OCI-LY1 (cell line): ENCODE data around the gene GPRIN3.

Experiments
- H2AFZ ChIP-seq: fragments of 200-600 bp; sonication (generic), shearing (Covaris generic); 2 replicates; pipeline ENCODE4 v1.6.0; 2014; ENCODE audit warnings: antibody characterized with exemption, mild to moderate bottlenecking, low read length
- H3F3A ChIP-seq: fragments of 200-600 bp; sonication (generic), shearing (Covaris generic); 2 replicates; pipeline ENCODE4 v1.6.0; 2014; ENCODE audit warnings: mild to moderate bottlenecking, antibody characterized with exemption, low read length, moderate library complexity; ENCODE audit not compliant: insufficient read depth
- H3K27ac ChIP-seq: fragments of 200-600 bp; sonication (generic); 2 replicates; pipeline ENCODE4 v1.5.1; 2014; ENCODE audit warnings: low read length, mixed run types, mild to moderate bottlenecking, low read depth; ENCODE audit not compliant: poor library complexity, severe bottlenecking
- H3K27me3 ChIP-seq: fragments of 200-600 bp; sonication (generic); 2 replicates; pipeline ENCODE4 v1.6.0; 2014; ENCODE audit warnings: antibody characterized with exemption, mild to moderate bottlenecking, low read length, moderate library complexity; ENCODE audit not compliant: insufficient read depth
- H3K36me3 ChIP-seq: fragments of 200-600 bp; sonication (generic); 2 replicates; pipeline ENCODE4 v1.6.1; 2014; ENCODE audit warnings: mild to moderate bottlenecking, antibody characterized with exemption, low read length, moderate library complexity, mixed read lengths; ENCODE audit not compliant: insufficient read depth
- H3K4me1 ChIP-seq: fragments of 200-600 bp; sonication (generic); 2 replicates; pipeline ENCODE4 v1.5.1; 2014; ENCODE audit warnings: mild to moderate bottlenecking, low read length, moderate library complexity; ENCODE audit not compliant: insufficient read depth, severe bottlenecking
- H3K4me2 ChIP-seq: fragments of 200-600 bp; sonication (generic), shearing (Covaris generic); 2 replicates; pipeline ENCODE4 v1.6.1; 2014; ENCODE audit warnings: low read length
- H3K4me3 ChIP-seq: fragments of 200-600 bp; sonication (generic); 2 replicates; pipeline ENCODE4 v1.5.1; 2014; ENCODE audit warnings: low read length, low read depth, mild to moderate bottlenecking, mixed read lengths; ENCODE audit not compliant: poor library complexity, severe bottlenecking
- H3K79me2 ChIP-seq: fragments of 200-600 bp; shearing (Covaris generic); 2 replicates; pipeline ENCODE4 v1.6.1; 2016; ENCODE audit warnings: mixed run types, low read length, mixed read lengths; ENCODE audit not compliant: insufficient read depth
- H3K9ac ChIP-seq: fragments of 200-600 bp; sonication (generic), shearing (Covaris generic); 2 replicates; pipeline ENCODE4 v1.6.1; 2014; ENCODE audit warnings: mild to moderate bottlenecking, low read length, mixed read lengths
- H3K9me2 ChIP-seq: fragments of 200-600 bp; sonication (generic), shearing (Covaris generic); 2 replicates; pipeline ENCODE4 v1.6.1; 2014; ENCODE audit warnings: low read depth, mild to moderate bottlenecking, low read length, mixed read lengths
- H3K9me3 ChIP-seq: fragments of 200-600 bp; shearing (Covaris generic); 2 replicates; pipeline ENCODE4 v1.6.1; 2014; ENCODE audit warnings: low read length, mixed read lengths
- H4K20me1 ChIP-seq: fragments of 200-600 bp; sonication (generic), shearing (Covaris generic); 2 replicates; pipeline ENCODE4 v1.6.0; 2016; ENCODE audit warnings: mild to moderate bottlenecking, low read length; ENCODE audit not compliant: insufficient read depth
- EZH2 ChIP-seq: fragments of 200-600 bp; sonication (generic), shearing (Covaris generic); IDR thresholded peaks from 2 replicates; pipeline ENCODE4 v1.8.0; 2017; ENCODE audit warnings: borderline replicate concordance, mixed run types, mild to moderate bottlenecking, antibody characterized with exemption, low read length, moderate library complexity, mixed read lengths
- TF ChIP-seq, protein P1 (sequence below): fragments of 200-600 bp; sonication (generic), shearing (Covaris generic); IDR thresholded peaks from 2 replicates; pipeline ENCODE4 v1.5.1; 2017; ENCODE audit warnings: mild to moderate bottlenecking, antibody characterized with exemption, low read length, moderate library complexity, mixed read lengths

The GPRIN3 gene

DNA sequence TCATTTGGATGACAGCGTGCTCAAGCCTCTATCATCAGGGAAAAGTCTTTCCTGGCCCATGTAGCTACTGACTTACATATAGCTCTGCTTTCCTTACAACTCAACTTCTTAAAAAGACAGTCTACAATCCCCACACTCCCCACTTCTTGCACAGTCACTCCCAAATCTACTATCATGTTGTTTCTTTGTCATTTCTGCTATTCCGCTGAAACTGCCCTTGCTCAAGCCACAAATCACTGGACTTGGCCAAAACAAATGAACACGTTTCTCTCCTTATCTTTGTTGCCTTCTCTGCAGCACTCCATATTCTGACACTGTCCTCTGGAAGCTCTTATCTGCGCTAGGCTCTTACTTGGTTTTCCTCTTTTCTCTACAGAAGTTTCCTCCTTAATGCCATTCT lies 28.2 kb downstream of the GPRIN3 start:
- no peak overlapping the region for H3K4me2 ChIP-seq
- TF ChIP-seq EZH2: no peak
- TF ChIP-seq, protein P1, sequence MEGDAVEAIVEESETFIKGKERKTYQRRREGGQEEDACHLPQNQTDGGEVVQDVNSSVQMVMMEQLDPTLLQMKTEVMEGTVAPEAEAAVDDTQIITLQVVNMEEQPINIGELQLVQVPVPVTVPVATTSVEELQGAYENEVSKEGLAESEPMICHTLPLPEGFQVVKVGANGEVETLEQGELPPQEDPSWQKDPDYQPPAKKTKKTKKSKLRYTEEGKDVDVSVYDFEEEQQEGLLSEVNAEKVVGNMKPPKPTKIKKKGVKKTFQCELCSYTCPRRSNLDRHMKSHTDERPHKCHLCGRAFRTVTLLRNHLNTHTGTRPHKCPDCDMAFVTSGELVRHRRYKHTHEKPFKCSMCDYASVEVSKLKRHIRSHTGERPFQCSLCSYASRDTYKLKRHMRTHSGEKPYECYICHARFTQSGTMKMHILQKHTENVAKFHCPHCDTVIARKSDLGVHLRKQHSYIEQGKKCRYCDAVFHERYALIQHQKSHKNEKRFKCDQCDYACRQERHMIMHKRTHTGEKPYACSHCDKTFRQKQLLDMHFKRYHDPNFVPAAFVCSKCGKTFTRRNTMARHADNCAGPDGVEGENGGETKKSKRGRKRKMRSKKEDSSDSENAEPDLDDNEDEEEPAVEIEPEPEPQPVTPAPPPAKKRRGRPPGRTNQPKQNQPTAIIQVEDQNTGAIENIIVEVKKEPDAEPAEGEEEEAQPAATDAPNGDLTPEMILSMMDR: no peak
- H2AFZ ChIP-seq: no peak overlapping the region
- no peak overlapping the region for H3K27ac ChIP-seq
- no peak overlapping the region for H3K9ac ChIP-seq
- H3K79me2 ChIP-seq: no peaks in the 10 kb centered on the region
- no peak overlapping the region for H3K4me3 ChIP-seq
- peaks cover 13% of the 10 kb centered on the region for H3K4me1 ChIP-seq
- no peaks in the 10 kb centered on the region for H3K27me3 ChIP-seq
- no peaks in the 10 kb centered on the region for H3K9me3 ChIP-seq
- no peaks in the 10 kb centered on the region for H3K9me2 ChIP-seq
- no peaks in the 10 kb centered on the region for H3F3A ChIP-seq
- H3K36me3 ChIP-seq: no peaks in the 10 kb centered on the region
- no peaks in the 10 kb centered on the region for H4K20me1 ChIP-seq

DNA sequence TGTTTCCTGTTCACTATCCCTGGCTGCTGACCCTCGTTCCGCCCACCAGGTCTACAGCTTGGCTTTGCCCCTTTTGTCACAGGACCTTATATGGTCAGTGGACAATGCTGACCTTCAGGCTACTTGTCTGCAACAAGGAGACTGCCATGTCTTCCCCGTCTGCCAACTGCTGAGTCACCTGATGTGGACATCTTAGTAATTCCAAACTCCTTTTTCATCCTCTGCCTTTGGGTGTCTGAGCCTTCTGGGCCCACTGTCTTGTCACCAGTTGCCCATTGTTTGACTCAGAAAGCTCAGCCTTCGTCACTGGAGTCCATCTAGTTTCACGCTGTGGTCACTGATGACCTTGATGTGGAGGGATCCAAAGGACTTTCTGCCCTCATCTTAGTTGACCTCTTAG lies 30.2 kb downstream of the GPRIN3 start:
- Histone ChIP-seq H2AFZ (no peak overlapping the region), H3K9me3 (no peaks in the 10 kb centered on the region), H3K27me3 (no peaks in the 10 kb centered on the region), H3K79me2 (no peaks in the 10 kb centered on the region), H3K4me3 (no peak overlapping the region), H3K4me2 (no peak overlapping the region), H3K9ac (no peak overlapping the region), H3K4me1 (peaks cover 4% of the 10 kb centered on the region), H3K36me3 (no peaks in the 10 kb centered on the region), H3K27ac (no peak overlapping the region), H4K20me1 (no peaks in the 10 kb centered on the region), H3F3A (no peaks in the 10 kb centered on the region), H3K9me2 (no peaks in the 10 kb centered on the region)
- TF ChIP-seq EZH2: no peak
- TF ChIP-seq, protein P1: no peak

DNA sequence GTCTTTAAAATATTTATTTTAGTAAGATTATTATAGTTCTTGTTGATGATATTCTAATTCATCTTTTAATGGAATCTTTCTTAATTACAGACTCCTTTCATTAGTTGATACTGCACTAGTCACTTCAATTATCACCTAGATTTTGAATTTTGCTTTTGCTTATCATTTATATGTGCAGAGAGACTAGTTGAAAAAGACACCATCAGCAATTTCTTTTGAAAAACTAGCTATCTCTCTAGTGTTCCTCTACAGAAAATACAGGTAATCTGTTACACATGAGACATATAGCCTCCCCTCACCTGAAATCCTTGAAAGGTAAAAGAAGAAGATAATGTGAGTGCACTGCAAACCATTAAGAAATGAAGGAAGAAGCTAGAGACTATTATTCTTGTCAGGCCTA lies 31.3 kb downstream of the GPRIN3 start:
- no peaks in the 10 kb centered on the region for H3K27me3 ChIP-seq
- no peaks in the 10 kb centered on the region for H3K36me3 ChIP-seq
- H3K9me2 ChIP-seq: no peaks in the 10 kb centered on the region
- no peaks in the 10 kb centered on the region for H3K79me2 ChIP-seq
- peaks cover 14% of the 10 kb centered on the region for H3K4me1 ChIP-seq
- TF ChIP-seq EZH2: no peak
- TF ChIP-seq, protein P1: no peak
- no peak overlapping the region for H2AFZ ChIP-seq
- H3K9ac ChIP-seq: no peak overlapping the region
- H3K4me2 ChIP-seq: no peak overlapping the region
- no peaks in the 10 kb centered on the region for H4K20me1 ChIP-seq
- no peak overlapping the region for H3K4me3 ChIP-seq
- H3K9me3 ChIP-seq: no peaks in the 10 kb centered on the region
- H3F3A ChIP-seq: no peaks in the 10 kb centered on the region
- H3K27ac ChIP-seq: no peak overlapping the region
